ENCODE results near the gene MTMR6. TPM values are rescaled to one million over a fixed set of nuclear protein-coding genes. Genes with fewer than 3 reads are reported as not detected.
"Not testable (repeated sequence)": the region's sequence is repeated elsewhere in the genome, so short reads cannot be mapped to it uniquely, and the experiment has no call there.

Gene MTMR6
- polyA plus RNA-seq (ENCODE audit: insufficient read length in 10 of 10) = 10 to 100 TPM in 9 of 10 donors, 1 to 10 TPM in 1; 9.8 to 13.7 (median 12.4) TPM
- long read RNA-seq, donor 1, full-length matches to known transcripts = 3 of 3 reads
- long read RNA-seq, donor 1, partial matches to known transcripts = 0 of 3 reads
- long read RNA-seq, donor 1, other reads (novel, unspliced or antisense) = 0 of 3 reads
- long read RNA-seq, donor 2, full-length matches to known transcripts = 1 of 1 reads
- long read RNA-seq, donor 2, partial matches to known transcripts = 0 of 1 reads
- long read RNA-seq, donor 2, other reads (novel, unspliced or antisense) = 0 of 1 reads
- long read RNA-seq, donor 3 = 0 reads
- long read RNA-seq, donor 4, full-length matches to known transcripts = 2 of 2 reads
- long read RNA-seq, donor 4, partial matches to known transcripts = 0 of 2 reads
- long read RNA-seq, donor 4, other reads (novel, unspliced or antisense) = 0 of 2 reads
- long read RNA-seq, donor 5, full-length matches to known transcripts = 3 of 3 reads
- long read RNA-seq, donor 5, partial matches to known transcripts = 0 of 3 reads
- long read RNA-seq, donor 5, other reads (novel, unspliced or antisense) = 0 of 3 reads
- long read RNA-seq, donor 6, full-length matches to known transcripts = 3 of 3 reads
- long read RNA-seq, donor 6, partial matches to known transcripts = 0 of 3 reads
- long read RNA-seq, donor 6, other reads (novel, unspliced or antisense) = 0 of 3 reads
- long read RNA-seq, donor 7, partial matches to known transcripts = 12 of 12 reads
- long read RNA-seq, donor 7, other reads (novel, unspliced or antisense) = 0 of 12 reads
- long read RNA-seq, donor 8, full-length matches to known transcripts = 2 of 2 reads
- long read RNA-seq, donor 8, partial matches to known transcripts = 0 of 2 reads
- long read RNA-seq, donor 8, other reads (novel, unspliced or antisense) = 0 of 2 reads
- long read RNA-seq, donor 9 = 0 reads

DNA sequence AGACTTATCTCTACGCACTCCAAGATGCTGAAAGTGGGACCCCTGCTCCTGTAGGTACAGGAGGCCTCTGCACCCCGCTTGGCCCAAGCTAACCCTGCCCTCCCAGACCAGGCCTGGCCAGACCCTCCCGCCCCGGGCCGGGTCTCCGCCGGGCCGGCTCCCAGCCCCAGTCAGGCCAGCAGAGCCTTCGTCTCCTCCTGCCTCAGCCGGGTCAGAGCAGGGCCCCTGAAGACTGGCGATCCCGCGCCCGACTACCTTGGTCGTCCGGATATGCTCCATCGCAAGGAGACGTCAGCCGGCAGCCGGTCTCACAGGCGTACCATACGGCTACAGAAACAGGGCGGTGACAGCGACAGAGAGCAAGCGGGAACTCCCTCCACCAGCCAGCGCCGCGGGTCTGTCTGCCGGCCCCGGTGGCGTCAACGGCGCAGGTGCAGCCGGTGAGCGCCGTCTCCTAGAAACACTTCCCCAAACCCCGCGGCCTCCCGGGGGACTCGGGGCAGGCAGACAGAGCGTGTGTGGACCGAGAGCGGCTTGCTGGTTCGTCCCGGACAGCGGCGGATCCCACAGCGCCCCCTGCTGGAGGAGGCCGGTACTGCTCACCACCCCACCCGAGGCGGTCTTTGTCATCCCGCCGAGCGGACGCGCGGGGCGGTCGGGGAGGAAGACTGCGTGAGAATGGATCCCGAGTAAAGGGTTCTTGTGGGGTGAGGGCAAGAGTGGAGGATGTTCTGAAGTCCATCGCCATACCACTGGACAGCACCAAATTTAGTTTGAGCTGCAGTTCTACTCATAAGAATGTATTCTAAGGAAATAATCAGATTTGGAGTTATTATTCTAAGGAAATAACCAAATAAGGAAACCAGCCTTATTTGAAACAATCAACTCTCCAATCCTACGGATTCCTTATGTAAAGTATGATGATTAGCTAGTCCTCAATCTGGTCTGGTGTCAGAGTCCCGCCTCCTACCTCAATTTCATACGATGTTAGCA lies at the start of gene MTMR6:
Gene MTMR6 (minus strand): TSS at position 520 of the 993 bp plus-strand sequence. CDS start 241 bp downstream, at position 279.
- DNase-seq = peak; percentile 85 to 97 (median 90)

DNA sequence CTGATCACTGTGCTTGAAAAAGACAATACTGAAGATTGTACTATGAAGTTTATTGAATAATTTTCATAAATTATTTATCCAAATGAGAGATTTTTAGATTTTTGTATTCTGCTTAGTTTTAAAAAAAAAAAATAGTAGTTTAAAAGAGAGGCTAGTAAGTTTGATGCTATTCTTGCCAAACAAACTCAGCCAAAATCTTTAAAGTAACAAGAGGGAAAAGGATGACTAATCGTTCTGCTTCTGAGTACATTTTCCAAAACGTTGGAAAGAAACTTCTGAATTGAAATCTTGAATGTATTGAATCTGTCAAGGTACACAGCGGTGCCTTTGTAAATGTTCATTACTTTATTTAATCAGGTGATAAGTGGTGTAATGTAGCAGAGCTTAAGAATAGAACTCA lies 48.6 kb upstream of the MTMR6 start:
- DNase-seq = no peak

DNA sequence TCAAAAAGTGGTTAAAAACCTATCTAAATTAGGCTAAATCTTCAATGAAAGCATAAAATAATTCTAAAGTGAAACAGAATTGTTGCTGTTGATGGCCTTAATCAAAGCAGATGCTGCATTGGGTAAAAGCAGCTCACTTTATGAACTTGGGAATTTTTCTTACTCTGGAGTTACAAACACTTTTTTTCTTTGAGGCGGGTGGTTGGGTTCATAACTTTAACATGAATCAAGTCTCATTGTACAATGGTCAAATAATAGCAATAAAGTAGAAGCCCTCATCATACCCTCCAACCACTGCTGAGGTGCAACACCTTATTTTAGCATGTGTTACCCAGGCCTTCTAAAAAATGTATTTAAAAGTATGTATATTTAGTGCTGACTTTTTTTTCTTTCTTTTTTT lies 43.3 kb upstream of the MTMR6 start:
- no peak for DNase-seq

DNA sequence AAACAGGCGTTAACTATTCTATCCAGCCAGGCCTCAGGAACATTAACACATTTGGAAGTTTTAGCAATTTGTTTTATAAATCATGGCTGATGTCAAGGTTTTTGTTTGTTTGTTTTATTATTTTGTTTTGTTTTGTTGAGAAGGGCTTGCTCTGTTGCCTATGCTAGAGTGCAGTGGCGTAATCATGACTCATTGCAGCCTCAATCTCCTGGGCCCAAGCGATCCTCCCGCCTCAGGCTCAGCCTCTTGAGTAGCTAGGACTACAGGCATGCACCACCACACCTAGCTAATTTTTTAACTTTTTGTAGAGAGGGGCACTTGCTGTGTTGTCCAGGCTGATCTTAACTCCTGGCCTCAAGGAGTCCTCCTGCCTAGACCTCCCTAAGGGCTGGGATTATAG lies 42.4 kb upstream of the MTMR6 start:
- no peak for DNase-seq

DNA sequence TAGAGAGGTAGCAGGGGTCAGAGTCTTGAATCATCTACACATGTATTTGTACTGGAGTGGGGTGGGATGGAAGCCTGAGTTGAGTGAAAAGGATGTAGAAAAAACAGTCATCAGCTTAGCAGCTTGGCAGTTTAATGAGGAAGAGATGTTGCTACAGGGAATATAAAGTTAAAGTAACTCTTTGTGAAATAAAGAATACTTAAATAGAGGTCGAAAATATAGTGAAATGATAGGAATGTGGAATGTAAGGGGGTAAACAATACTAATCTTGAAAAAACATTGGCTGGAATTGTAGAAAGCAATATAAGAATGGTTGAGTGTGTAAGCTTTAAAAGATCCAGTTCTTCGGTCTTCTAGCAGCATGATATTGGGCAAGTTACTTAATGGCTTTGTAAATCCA lies 36.8 kb upstream of the MTMR6 start:
- DNase-seq = no peak

DNA sequence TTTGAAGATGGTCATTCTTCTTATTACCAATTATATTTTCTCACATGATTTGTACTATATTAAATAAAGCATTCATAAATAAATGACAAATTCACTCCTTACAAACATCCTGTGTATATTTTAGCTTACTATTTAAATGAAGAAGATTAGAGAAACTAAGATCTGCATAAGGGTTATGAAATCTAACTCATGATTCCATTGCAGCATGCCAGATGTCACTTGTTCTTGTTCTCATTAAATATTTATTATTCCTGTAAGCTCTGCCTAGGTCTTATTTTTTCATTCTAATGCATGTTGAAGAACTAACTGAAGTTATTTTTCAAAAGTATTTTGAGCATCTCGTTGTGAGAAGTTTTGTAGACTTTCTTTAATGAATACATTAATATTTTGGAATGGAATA lies 32.5 kb upstream of the MTMR6 start:
- no peak for DNase-seq

DNA sequence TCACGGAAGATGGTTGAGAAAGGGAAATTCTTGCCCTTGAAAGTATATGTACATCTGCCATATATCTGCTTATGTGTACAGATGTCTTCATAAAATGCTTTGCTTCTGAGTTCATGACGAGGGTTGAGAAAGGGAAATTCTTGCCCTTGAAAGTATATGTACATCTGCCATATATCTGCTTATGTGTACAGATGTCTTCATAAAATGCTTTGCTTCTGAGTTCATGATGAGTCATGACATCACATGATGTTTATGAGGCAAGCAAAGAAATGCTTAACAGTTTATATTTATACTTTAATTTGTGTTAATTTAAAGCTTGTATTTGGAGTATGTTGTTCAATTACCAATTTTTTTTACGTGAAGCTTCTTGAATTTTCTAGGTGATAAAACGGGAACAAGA lies 31.7 kb upstream of the MTMR6 start:
- DNase-seq = not testable (repeated sequence)

DNA sequence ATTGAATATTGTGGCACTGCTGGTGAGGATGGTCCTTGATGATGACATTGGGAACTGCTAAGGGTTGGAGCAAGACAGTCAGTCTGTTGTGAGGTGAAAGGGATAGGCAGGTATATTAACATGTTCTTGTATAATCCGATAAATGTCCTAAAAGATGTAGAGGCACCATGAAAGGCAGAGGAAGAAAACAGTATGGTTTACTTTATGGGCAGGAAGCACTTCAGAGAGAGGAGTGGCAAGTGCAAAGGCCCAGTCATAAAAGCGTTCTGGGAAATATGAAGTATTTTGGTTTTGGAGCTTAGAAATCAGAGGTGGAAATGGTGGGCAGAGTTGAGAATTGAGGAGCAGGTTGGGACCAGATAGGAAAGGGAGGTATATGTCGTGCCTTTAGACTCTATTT lies 23.6 kb upstream of the MTMR6 start:
- DNase-seq = no peak

DNA sequence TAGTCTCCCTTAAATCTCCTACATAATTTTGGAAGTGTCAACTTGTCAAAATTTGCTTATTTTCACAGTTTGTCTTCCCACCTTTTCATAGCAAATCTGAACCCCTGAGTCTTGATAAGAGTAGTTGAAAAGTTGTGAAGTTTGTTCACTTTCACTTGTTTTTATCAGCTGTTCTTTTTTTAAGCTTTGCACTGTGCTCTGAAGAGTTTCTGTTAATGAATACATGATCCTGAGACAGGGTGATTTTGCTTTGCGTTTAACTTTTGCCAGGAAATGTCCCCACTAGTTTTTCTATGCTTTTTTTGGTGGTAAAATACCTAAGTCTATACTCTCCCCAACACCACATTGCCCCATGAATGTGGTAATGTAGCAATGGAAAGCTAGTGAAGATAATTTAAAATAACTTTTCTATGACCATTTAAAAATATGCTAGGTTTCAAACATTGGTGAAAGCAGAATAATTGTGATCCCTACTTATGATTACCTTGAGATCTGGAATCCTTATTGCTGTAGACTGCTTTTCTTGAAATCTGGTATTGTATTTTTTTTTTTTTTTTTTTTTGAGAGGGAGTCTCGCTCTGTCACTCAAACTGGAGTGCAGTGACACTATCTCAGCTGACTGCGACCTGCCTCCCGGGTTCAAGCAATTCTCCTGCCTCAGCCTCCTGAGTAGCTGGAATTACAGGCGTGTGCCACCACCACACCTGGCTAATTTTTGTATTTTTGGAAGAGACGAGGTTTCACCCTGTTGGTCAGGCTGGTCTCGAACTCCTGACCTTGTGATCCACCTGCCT lies 19.6 kb upstream of the MTMR6 start:
- no peak for DNase-seq

DNA sequence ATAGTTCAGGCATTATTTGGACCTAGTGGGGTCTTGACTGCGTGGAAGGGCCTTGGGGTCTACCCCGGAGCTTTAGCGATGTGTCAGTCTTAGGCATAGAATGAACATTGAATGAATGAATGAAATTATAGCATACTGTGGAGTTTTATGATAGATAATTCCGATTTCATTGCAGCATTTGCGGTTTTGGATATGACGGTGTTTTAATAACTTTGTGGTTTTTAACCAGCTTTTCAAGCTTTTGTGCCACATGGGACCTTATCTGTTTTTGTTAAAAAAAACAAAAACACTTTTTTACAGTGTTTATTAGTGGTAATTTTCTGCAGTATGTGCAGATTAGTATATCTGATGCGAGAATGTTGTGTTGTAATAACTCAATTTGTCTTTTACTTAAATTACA lies 14.8 kb upstream of the MTMR6 start:
- no peak for DNase-seq

DNA sequence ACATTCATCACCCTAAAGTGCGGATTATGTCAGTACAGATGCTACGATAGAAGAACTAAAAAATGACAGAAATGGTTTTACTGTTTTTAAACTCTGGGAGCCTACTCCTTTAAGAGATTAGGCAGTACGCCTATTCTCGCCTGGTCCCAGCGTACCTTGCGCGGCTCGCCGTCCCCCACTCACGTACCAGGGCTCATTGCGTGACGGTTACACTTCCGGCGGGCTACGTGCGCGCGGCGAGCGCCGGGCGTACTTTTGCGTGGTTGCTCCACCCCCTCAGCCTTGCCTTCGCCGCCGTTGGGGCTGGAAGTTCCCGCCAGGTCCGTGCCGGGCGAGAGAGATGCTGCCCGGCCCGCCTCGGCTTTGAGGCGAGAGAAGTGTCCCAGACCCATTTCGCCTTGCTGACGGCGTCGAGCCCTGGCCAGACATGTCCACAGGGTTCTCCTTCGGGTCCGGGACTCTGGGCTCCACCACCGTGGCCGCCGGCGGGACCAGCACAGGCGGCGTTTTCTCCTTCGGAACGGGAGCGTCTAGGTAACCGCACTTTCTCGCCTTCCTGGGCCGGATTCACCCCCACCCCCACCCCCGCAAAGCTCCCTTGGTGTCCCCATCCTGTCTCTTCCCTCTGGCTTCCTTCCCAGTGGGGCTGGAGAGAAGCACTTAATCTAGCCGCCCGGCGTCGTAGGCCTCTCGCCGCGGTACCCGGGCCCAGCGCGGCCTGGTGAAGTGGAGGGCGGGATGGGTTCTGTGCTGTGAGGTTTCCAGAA lies 14.2 kb upstream of the MTMR6 start, which contains the start of gene NUP58:
Gene NUP58 (plus strand): TSS at position 279 of the 767 bp plus-strand sequence. CDS start 149 bp downstream, at position 428.
- DNase-seq = peak; percentile 96 to 99 (median 97)

DNA sequence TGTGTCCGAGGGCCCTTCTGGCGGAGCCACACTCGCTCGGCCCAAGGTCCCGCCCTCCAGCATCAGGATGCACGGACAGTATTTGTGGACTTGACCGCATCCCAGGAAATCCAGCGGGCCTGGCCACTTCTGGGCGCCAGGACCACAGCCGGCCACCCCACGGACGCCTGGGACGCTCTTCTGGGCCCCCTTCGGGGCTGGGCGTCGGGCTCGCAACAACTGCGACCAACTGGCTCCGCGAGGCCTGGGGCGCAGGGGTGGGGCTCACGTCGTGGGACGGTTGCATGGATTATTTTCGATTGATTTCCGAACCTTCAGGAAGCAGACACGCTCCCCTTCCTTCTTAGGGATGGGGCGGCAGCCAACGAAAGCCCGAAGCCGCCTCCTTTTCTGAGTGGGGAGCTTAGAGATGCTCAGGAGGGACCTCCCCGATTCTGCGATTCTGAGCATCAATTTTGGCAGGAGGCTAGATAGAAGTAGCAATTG lies 13.6 kb upstream of the MTMR6 start:
- no peak for DNase-seq

DNA sequence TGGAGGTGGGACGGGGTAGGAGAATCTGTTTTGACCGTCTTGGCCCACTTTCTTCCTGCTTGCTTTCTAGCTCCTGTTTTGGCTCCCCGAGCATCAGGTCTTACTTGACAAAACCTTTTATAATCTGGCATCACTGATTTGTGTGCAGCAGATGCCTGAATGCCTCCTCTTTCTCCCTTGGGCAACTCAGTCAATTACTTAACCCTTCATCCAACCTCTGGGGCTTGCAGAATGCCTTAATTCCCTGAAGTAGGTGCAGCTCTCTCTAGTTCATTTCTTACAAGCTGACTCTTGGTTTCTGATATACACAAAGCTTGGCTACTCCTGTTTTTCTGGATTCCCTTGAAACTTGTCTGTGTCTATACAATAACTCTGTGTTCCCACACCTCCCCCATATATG lies 8.4 kb upstream of the MTMR6 start:
- no peak for DNase-seq

DNA sequence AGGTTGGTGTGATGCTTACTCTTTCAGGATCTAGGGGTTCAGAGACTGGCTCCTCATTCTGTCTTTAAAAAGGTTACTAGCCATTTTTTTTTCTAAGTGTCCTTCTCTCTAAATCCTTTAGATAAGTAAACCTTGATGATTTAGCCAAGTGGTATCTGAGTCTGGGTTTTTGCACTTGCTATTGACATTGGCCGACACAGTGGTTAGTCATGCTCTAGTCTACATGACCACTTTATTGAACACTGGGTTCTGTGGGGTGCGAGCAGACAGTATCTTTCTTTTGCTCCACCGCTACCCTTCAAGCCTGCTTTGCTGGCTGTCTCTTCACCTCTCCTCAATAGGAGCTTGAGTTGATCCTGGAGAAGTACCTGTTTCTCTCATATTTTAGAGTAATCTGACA lies 7.9 kb upstream of the MTMR6 start:
- DNase-seq = no peak

DNA sequence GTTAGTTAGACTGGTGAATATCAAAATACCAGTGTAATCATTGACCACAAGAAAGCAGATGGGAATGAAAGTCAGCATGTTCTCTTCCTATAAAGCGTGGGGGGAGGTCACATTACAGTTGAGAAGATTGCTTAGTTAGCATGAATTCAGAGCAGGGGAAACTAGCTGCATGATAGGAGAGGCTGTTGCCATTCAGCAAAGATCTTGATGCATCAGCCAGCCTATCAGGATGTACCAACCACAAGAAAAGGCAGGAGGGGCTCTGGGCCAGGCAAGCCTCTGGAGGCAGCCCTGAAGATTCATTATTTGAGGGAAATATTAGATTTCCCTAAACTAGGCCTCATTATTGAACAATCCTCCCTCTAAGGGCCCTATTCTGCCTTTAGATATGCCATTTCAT lies 5.0 kb upstream of the MTMR6 start:
- no peak for DNase-seq

DNA sequence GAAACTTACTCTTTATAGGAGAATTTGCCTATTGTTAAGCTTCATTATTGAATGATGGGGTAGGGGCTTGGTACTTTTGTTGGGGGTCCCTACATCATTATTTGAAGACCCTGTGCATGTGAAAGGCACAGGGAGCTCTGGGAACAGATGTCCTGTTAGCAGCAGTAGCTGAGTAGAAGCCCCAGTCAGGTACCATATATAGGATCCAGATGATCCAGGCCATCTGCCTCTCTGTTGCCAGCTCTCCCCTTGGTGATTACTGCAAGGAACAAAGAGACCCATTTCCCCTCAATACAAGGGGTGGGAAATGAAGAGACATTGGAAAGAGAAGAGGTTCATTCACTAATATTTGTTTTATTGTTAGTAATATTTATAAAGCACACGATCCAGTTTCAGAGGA lies 4.4 kb upstream of the MTMR6 start:
- DNase-seq = no peak

DNA sequence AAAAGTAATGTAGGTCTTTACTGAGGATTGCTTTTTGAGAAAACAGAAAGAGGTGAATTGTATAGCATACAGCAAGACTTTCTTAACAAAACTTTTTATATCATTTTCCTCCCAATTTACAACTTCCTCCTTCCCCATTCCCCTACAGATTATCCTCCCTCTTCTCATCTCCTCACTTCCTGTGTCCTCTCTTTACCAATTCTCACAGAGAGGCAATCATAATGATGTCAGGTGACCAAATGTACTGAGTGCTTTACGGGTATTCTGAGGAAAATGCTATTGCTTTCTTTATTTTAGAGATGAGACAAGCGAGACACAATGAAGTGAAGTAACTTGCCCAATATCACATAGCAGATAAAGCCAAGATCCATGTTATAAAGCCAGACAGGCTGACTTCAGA lies 1.7 kb upstream of the MTMR6 start:
- DNase-seq = no peak

DNA sequence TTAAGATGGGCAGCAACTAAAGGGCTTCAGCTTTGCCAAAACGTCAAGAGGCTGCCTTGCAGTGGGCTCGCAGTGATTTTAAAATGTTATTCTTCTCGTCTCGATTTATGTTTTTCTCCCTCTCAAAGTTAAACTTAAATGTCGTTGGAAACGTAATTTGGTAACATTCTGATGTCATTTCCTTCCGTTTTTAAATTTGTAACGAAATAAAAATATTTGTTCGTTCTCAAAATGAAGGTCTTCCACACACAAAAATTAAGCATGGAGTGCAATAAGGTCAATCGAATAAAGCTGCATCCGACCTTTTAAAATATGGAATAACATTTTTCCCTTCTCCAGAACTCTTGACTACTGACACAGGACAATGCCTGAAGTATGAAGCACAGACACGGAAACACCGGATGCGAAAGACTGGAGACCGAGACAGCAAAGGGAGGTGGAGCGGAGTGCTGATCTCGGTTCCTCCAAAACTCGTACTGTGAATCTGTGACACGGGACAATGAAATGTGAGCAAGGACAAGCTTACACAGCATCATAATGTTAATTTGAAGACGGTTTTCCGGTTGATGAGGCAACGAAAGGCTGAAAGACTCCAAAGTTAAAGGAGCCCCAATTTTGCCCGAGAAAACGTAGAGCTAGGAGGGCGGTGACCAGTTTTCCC lies 850 bp downstream of the MTMR6 start:
- peak; percentile 13 to 71 (median 51) for DNase-seq

DNA sequence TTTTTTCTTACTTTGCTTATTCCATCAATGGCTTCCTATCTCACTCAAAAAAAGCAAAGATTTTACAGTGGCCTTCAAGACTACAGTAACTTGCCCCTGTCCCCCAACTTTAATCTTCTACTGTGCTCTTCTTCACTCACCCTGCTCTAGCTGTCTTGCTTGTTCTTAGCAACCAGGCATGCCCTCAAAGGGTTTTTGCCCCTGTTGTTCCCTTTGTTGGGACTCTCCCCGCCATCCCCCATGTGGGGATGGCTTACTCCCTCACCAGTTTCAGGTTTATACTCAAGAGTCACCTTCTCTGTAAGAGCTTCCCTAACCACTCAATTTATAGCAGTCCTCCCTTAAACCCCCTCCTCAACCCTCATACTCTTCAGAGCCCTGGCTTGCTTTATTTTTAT lies 5.4 kb downstream of the MTMR6 start:
- DNase-seq = no peak
